ENCODE results near the gene NTNG1. TPM values are rescaled to one million over a fixed set of nuclear protein-coding genes. Genes with fewer than 3 reads are reported as not detected.

NTNG1 gene
- total and polyA plus RNA-seq, 2 of the 13 experiments (the other 11 are each of a cell fraction or from before 2014, with no cell fraction given): not detected

DNA sequence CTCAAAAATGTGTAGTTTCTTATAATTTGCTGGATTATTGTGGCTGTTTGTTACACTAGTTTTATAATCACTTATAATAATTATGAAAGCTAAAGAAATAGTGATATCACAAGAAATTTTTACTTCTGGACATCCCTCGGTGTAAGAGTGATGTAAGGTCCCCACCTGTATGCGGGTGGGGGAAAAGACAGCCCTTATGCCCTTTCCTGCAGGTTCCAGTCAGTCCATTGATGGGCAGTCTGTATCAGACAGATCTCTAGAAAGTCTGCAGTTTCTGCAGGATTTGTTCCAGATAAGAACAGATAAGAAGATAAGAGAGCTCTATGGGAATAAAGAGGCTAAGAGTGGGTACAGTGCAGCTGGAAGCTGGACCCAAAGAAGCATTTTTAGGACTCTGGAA lies 89.3 kb downstream of the NTNG1 start (continued):
- TF ChIP-seq HNF4G (IDR thresholded peaks at IDR 0.05; ENCODE audit: borderline replicate concordance, low read depth, low read length): no peak
- TF ChIP-seq HNF4G (CRISPR knock-in tag; IDR thresholded peaks at IDR 0.05; ENCODE audit: borderline replicate concordance, low read depth): no peak
- no peak for TF ChIP-seq ZSCAN20 (CRISPR knock-in tag; IDR thresholded peaks at IDR 0.05; ENCODE audit: borderline replicate concordance)
- TF ChIP-seq SRSF9 (IDR thresholded peaks at IDR 0.05; ENCODE audit: borderline replicate concordance, insufficient read depth, low read depth, low read length, poor library complexity, severe bottlenecking): no peak
- TF ChIP-seq, protein P1, sequence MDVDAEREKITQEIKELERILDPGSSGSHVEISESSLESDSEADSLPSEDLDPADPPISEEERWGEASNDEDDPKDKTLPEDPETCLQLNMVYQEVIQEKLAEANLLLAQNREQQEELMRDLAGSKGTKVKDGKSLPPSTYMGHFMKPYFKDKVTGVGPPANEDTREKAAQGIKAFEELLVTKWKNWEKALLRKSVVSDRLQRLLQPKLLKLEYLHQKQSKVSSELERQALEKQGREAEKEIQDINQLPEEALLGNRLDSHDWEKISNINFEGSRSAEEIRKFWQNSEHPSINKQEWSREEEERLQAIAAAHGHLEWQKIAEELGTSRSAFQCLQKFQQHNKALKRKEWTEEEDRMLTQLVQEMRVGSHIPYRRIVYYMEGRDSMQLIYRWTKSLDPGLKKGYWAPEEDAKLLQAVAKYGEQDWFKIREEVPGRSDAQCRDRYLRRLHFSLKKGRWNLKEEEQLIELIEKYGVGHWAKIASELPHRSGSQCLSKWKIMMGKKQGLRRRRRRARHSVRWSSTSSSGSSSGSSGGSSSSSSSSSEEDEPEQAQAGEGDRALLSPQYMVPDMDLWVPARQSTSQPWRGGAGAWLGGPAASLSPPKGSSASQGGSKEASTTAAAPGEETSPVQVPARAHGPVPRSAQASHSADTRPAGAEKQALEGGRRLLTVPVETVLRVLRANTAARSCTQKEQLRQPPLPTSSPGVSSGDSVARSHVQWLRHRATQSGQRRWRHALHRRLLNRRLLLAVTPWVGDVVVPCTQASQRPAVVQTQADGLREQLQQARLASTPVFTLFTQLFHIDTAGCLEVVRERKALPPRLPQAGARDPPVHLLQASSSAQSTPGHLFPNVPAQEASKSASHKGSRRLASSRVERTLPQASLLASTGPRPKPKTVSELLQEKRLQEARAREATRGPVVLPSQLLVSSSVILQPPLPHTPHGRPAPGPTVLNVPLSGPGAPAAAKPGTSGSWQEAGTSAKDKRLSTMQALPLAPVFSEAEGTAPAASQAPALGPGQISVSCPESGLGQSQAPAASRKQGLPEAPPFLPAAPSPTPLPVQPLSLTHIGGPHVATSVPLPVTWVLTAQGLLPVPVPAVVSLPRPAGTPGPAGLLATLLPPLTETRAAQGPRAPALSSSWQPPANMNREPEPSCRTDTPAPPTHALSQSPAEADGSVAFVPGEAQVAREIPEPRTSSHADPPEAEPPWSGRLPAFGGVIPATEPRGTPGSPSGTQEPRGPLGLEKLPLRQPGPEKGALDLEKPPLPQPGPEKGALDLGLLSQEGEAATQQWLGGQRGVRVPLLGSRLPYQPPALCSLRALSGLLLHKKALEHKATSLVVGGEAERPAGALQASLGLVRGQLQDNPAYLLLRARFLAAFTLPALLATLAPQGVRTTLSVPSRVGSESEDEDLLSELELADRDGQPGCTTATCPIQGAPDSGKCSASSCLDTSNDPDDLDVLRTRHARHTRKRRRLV (CRISPR knock-in tag; IDR thresholded peaks at IDR 0.05): no peak
- TF ChIP-seq, protein P2, sequence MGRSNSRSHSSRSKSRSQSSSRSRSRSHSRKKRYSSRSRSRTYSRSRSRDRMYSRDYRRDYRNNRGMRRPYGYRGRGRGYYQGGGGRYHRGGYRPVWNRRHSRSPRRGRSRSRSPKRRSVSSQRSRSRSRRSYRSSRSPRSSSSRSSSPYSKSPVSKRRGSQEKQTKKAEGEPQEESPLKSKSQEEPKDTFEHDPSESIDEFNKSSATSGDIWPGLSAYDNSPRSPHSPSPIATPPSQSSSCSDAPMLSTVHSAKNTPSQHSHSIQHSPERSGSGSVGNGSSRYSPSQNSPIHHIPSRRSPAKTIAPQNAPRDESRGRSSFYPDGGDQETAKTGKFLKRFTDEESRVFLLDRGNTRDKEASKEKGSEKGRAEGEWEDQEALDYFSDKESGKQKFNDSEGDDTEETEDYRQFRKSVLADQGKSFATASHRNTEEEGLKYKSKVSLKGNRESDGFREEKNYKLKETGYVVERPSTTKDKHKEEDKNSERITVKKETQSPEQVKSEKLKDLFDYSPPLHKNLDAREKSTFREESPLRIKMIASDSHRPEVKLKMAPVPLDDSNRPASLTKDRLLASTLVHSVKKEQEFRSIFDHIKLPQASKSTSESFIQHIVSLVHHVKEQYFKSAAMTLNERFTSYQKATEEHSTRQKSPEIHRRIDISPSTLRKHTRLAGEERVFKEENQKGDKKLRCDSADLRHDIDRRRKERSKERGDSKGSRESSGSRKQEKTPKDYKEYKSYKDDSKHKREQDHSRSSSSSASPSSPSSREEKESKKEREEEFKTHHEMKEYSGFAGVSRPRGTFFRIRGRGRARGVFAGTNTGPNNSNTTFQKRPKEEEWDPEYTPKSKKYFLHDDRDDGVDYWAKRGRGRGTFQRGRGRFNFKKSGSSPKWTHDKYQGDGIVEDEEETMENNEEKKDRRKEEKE (IDR thresholded peaks at IDR 0.05): no peak
- TF ChIP-seq IKZF1 (IDR thresholded peaks at IDR 0.05): no peak
- TF ChIP-seq, protein P3, sequence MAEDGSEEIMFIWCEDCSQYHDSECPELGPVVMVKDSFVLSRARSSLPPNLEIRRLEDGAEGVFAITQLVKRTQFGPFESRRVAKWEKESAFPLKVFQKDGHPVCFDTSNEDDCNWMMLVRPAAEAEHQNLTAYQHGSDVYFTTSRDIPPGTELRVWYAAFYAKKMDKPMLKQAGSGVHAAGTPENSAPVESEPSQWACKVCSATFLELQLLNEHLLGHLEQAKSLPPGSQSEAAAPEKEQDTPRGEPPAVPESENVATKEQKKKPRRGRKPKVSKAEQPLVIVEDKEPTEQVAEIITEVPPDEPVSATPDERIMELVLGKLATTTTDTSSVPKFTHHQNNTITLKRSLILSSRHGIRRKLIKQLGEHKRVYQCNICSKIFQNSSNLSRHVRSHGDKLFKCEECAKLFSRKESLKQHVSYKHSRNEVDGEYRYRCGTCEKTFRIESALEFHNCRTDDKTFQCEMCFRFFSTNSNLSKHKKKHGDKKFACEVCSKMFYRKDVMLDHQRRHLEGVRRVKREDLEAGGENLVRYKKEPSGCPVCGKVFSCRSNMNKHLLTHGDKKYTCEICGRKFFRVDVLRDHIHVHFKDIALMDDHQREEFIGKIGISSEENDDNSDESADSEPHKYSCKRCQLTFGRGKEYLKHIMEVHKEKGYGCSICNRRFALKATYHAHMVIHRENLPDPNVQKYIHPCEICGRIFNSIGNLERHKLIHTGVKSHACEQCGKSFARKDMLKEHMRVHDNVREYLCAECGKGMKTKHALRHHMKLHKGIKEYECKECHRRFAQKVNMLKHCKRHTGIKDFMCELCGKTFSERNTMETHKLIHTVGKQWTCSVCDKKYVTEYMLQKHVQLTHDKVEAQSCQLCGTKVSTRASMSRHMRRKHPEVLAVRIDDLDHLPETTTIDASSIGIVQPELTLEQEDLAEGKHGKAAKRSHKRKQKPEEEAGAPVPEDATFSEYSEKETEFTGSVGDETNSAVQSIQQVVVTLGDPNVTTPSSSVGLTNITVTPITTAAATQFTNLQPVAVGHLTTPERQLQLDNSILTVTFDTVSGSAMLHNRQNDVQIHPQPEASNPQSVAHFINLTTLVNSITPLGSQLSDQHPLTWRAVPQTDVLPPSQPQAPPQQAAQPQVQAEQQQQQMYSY (CRISPR knock-in tag; IDR thresholded peaks at IDR 0.05): no peak
- TF ChIP-seq, protein P4, sequence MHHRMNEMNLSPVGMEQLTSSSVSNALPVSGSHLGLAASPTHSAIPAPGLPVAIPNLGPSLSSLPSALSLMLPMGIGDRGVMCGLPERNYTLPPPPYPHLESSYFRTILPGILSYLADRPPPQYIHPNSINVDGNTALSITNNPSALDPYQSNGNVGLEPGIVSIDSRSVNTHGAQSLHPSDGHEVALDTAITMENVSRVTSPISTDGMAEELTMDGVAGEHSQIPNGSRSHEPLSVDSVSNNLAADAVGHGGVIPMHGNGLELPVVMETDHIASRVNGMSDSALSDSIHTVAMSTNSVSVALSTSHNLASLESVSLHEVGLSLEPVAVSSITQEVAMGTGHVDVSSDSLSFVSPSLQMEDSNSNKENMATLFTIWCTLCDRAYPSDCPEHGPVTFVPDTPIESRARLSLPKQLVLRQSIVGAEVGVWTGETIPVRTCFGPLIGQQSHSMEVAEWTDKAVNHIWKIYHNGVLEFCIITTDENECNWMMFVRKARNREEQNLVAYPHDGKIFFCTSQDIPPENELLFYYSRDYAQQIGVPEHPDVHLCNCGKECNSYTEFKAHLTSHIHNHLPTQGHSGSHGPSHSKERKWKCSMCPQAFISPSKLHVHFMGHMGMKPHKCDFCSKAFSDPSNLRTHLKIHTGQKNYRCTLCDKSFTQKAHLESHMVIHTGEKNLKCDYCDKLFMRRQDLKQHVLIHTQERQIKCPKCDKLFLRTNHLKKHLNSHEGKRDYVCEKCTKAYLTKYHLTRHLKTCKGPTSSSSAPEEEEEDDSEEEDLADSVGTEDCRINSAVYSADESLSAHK (CRISPR knock-in tag; IDR thresholded peaks at IDR 0.05; ENCODE audit: borderline replicate concordance): no peak
- no peak for TF ChIP-seq ZNF296 (CRISPR knock-in tag; conservative IDR thresholded peaks at IDR 0.05)
- TF ChIP-seq, protein P5, sequence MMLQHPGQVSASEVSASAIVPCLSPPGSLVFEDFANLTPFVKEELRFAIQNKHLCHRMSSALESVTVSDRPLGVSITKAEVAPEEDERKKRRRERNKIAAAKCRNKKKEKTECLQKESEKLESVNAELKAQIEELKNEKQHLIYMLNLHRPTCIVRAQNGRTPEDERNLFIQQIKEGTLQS (CRISPR knock-in tag; IDR thresholded peaks at IDR 0.05): no peak
